Fibroblast of mammary gland (primary cell): ENCODE measurements around the gene ABCB6.

Experiments used
- DNase-seq: peaks from one replicate; pipeline ENCODE4 v3.0.0-alpha.2; 2010; ENCODE audit warnings: low read depth
- H3K4me3 ChIP-seq: 2 replicates; pipeline ENCODE4 v1.5.1; 2011; ENCODE audit warnings: low read depth, mild to moderate bottlenecking, low read length, moderate library complexity; ENCODE audit not compliant: control insufficient read depth
- CTCF ChIP-seq: conservative IDR thresholded peaks from 2 replicates; pipeline ENCODE4 v1.5.1; 2011; ENCODE audit warnings: low read depth, low read length, inconsistent platforms; ENCODE audit not compliant: control insufficient read depth, insufficient read depth

The ABCB6 gene

GRCh38 chr2:219213486-219214071 lies 5.2 kb downstream of the ABCB6 start:
- DNase-seq = no peak
- TF ChIP-seq CTCF = no peak
- H3K4me3 ChIP-seq = no peak overlapping the region

- no peak overlapping the region for H3K4me3 ChIP-seq
- DNase-seq = no peak
- TF ChIP-seq CTCF = no peak
These were observed 5.7 kb downstream of the ABCB6 start for GRCh38 chr2:219213026-219213415.

DNA sequence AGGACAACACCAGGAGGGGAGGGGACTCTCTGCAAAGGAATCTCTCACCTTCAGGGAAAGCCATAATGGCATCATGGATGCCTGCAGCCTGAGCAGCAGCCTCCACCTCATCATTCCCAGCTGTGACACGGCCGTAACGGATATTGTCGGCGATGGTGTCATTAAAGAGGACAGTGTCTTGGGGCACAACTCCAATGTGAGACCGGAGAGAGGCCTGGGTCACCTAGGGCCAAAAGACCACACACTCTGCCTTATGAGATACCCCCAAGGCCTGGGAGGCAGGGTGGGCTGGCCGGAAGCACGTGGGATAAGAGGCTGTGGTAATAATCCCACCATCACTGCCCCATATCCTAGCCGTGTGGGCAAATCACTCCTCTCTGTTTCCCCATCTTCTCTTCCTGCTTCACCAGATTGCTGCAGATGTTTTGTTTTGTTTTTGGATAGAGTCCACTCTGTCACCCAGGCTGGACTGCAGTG lies 7.8 kb downstream of the ABCB6 start:
- no peak for TF ChIP-seq CTCF
- no peak overlapping the region for H3K4me3 ChIP-seq
- DNase-seq = no peak

DNA sequence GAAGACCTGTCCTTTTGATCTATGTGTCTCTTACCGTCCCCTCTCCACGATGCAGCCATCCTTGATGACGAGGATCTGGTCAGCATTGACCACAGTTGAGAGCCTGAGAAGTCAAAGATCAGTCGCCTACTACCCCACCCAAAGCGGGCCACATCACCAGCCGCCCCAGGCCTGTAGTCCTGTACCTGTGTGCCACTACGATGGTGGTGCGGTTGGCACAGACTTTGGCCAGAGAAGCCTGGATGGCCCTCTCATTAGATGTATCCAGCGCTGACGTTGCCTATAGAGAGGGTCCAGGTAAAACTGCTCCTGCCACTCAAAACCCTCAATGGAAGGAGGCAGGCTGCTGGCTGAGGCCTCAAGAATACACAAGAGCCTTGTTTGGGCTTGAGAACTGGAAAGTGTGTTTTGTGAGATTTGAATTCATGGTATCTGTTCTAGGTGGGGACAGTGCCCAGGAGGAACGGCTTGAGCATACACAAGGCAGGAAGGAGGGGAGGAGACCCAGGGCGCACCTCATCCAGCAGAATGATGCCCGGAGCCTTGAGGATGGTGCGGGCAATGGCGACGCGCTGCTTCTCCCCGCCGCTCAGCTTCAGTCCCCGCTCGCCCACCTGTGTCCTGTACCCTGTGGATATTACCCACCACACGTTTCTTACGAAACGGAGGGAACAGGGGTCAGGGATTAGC lies 8.4 kb downstream of the ABCB6 start:
- H3K4me3 ChIP-seq = no peak overlapping the region
- DNase-seq = no peak
- TF ChIP-seq CTCF = no peak

DNA sequence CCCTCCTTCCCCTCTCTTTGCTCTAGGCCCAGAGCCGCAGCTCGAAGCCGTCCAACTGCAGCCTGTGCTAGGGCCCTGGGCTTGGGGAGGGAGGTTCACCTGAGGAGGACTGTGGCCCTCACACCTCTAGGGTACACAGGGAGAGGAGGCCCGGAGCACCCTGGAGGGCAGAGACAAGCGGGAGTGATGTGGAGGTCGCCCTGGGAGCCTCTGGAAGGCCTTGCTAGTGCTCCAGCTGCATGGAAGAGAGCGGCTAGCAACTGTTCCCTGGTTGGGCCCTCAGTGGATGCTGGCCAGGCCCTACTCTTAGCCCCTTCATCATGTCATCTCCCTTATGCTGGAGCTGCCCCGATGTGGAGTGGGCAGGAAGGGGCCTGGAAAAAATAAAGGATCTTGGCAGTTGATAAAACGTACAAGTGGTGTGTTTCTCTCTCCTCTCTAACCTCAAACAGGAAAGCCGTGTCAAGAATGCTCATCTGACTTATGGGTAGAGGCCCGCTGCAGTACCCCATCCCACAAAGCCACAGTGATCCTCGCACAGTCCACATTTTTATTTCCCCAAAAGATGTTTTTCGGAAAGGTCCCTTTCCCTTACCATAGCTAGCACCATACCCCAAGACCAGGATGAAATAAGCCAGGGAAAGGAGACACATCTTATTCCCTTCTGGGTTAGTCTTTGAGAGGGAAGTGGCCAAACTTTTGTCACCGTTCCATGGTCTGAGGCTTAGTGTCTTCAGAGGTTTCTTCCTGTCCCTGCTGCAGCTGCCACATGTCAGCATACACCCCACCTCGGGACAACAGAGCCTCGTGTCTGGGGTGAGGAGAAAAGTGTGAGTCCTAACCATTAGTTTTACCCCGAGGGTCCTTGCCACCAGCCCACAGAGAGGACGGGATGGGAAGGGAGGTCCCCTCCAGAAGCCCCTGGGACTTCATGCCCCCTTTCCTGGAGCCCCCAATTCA lies 9.2 kb downstream of the ABCB6 start:
- no peak for TF ChIP-seq CTCF
- H3K4me3 ChIP-seq = no peak overlapping the region
- DNase-seq = no peak

DNA sequence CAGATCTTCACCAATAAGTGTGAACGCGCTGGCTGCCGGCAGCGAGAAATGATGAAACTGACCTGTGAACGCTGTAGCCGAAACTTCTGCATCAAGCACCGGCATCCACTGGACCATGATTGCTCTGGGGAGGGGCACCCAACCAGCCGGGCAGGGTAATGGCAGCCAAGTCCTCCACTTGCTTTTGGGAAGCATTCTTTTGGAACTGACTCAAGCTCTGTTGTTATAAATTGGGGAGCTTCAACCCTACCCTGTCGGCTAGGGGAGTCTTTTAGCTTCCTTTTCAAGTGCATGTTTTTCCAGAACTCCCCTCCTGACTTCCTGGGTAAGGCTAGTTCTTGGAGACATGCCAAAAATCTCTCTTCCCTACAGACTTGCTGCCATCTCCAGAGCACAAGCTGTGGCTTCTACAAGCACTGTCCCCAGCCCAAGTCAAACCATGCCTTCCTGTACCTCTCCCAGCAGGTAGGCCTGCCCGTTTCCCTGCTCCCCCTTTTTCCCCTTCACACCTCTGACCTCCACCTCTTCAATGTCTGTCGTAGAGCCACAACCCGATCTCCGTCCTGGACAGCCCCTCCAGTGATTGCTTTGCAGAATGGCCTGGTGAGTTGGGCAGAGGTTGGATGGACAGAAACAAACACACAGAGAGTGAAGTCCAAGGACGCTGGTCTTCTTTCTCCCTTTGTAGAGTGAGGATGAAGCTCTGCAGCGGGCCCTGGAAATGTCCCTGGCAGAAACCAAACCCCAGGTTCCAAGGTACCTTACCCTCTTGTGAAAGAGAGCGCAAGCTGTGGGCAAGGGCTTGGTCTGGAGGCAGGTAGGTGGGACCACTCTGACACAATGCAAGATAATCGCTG lies 10.6 kb downstream of the ABCB6 start:
- no peak for TF ChIP-seq CTCF
- DNase-seq = peak; percentile 42
- H3K4me3 ChIP-seq = peak overlapping the region; percentile 70
